ENCODE measurements around the gene FZD2. TPM values are rescaled to one million over a fixed set of nuclear protein-coding genes. Genes with fewer than 3 reads are reported as not detected.

FZD2 gene
- total RNA-seq, 1 experiment from 2014 or later, result 61.8 TPM

GRCh38 chr17:44591206-44591605, 33.9 kb downstream of the FZD2 start:
- H3K4me1 ChIP-seq (replicated peaks; ENCODE audit: insufficient read depth), result peaks cover 22% of the 10 kb centered on the region
- ChIA-PET CTCF (no interaction called here), POLR2A (ENCODE audit: unreplicated experiment) (no interaction called here)
- H3K9me3 ChIP-seq (ENCODE audit: insufficient read depth, low read depth), result no peaks in the 10 kb centered on the region
- intact Hi-C loops (cut with micrococcal nuclease; ENCODE audit: unreplicated experiment), result no loop called here
- H3K27ac ChIP-seq, result no peak overlapping the region
- no peaks in the 10 kb centered on the region for H4K20me1 ChIP-seq (ENCODE audit: insufficient read depth)
- no peak overlapping the region for H3K4me3 ChIP-seq
- TF ChIP-seq EZH2 (IDR thresholded peaks at IDR 0.05; ENCODE audit: low read depth), result no peak
- H3F3A ChIP-seq (ENCODE audit: insufficient read depth, low read depth), result peaks cover 18% of the 10 kb centered on the region
- H3K9me2 ChIP-seq (ENCODE audit: insufficient read depth), result no peaks in the 10 kb centered on the region
- H2AFZ ChIP-seq, result no peak overlapping the region
- BruUV-seq (replicated peaks), result no TSS peak
- H3K36me3 ChIP-seq (ENCODE audit: low read depth), result no peaks in the 10 kb centered on the region
- no peak for DNase-seq
- no peak overlapping the region for H3K4me2 ChIP-seq
- H3K79me2 ChIP-seq (ENCODE audit: low read depth), result no peaks in the 10 kb centered on the region
- H3K27me3 ChIP-seq (ENCODE audit: insufficient read depth, low read depth), result no peaks in the 10 kb centered on the region

DNA sequence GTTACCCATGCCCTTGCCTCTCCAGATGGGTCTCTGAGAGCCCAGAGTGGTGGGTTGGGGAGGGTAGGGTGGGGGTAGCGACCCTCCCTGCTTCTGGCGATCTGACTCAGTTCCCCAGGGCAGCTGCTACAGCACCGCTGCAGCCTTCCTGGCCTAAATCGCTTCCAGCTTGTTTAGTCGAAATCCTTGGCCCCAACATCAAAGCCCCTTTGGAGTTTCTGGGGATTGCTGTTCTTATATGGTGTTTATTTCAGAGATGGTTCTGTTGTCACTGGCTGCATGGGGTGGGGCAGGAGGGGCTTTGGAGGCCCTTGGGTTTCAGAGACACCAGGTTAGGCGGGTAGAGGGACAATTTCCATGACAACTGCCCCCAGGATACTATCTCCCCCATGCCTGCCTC, 35.9 kb downstream of the FZD2 start:
- Histone ChIP-seq H3F3A (ENCODE audit: insufficient read depth, low read depth) (peaks cover 11% of the 10 kb centered on the region; the same call in 1 of the 2 replicates), H3K79me2 (ENCODE audit: low read depth) (no peaks in the 10 kb centered on the region), H2AFZ (no peak overlapping the region), H3K9me2 (ENCODE audit: insufficient read depth) (no peaks in the 10 kb centered on the region), H3K27me3 (ENCODE audit: insufficient read depth, low read depth) (no peaks in the 10 kb centered on the region), H4K20me1 (ENCODE audit: insufficient read depth) (no peaks in the 10 kb centered on the region), H3K4me2 (no peak overlapping the region), H3K27ac (no peak overlapping the region), H3K9me3 (ENCODE audit: insufficient read depth, low read depth) (no peaks in the 10 kb centered on the region), H3K36me3 (ENCODE audit: low read depth) (no peaks in the 10 kb centered on the region), H3K4me3 (no peak overlapping the region), H3K4me1 (replicated peaks; ENCODE audit: insufficient read depth) (peaks cover 3% of the 10 kb centered on the region)
- POLR2A ChIA-PET (ENCODE audit: unreplicated experiment), result no interaction called here
- no TSS peak for BruUV-seq (replicated peaks)
- CTCF ChIA-PET, result no interaction called here
- TF ChIP-seq CTCF (conservative IDR thresholded peaks at IDR 0.05) (no peak), EZH2 (IDR thresholded peaks at IDR 0.05; ENCODE audit: low read depth) (no peak)
- DNase-seq, result no peak
- intact Hi-C loops (cut with micrococcal nuclease; ENCODE audit: unreplicated experiment), result no loop called here

DNA sequence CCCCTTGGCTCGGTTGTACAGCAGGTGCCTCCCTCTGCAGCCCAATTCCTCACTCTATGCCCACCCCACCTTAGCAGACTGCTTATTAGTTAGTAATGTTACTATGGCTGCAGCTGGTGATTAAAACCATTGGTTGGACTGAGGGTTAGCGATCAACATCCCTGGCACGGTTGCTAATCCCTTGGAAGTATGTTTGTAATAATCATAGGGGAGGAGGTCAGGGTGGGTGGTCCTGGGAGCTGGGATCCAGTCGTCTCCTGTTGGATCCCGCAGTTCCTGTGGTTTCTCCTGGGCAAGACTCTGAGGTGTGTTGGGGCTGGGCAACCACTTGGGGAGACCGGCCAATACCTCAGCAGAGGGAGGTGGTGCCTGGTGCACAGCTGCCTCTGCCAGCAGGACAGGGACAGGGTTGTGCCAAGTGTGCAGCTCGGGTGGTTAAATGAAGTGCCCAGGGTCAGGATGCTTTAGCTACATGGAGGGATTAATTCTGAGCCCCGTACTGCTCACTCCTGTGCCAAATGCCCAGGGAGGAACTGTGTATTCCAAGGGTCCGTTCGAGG, 38.0 kb downstream of the FZD2 start:
- ChIA-PET POLR2A (ENCODE audit: unreplicated experiment) (no interaction called here), CTCF (no interaction called here)
- Histone ChIP-seq H3K4me3 (no peak overlapping the region), H3K36me3 (ENCODE audit: low read depth) (no peaks in the 10 kb centered on the region), H3K27ac (no peak overlapping the region), H2AFZ (no peak overlapping the region), H3K4me2 (no peak overlapping the region), H3K4me1 (replicated peaks; ENCODE audit: insufficient read depth) (peaks cover 22% of the 10 kb centered on the region), H3K9me3 (ENCODE audit: insufficient read depth, low read depth) (no peaks in the 10 kb centered on the region), H3K79me2 (ENCODE audit: low read depth) (no peaks in the 10 kb centered on the region), H3K9me2 (ENCODE audit: insufficient read depth) (no peaks in the 10 kb centered on the region), H4K20me1 (ENCODE audit: insufficient read depth) (no peaks in the 10 kb centered on the region), H3F3A (ENCODE audit: insufficient read depth, low read depth) (peaks cover 5% of the 10 kb centered on the region; the same call in 1 of the 2 replicates), H3K27me3 (ENCODE audit: insufficient read depth, low read depth) (no peaks in the 10 kb centered on the region)
- intact Hi-C loops (cut with micrococcal nuclease; ENCODE audit: unreplicated experiment), result no loop called here
- BruUV-seq (replicated peaks), result no TSS peak
- DNase-seq, result no peak
- TF ChIP-seq CTCF (conservative IDR thresholded peaks at IDR 0.05) (no peak), EZH2 (IDR thresholded peaks at IDR 0.05; ENCODE audit: low read depth) (no peak)

DNA sequence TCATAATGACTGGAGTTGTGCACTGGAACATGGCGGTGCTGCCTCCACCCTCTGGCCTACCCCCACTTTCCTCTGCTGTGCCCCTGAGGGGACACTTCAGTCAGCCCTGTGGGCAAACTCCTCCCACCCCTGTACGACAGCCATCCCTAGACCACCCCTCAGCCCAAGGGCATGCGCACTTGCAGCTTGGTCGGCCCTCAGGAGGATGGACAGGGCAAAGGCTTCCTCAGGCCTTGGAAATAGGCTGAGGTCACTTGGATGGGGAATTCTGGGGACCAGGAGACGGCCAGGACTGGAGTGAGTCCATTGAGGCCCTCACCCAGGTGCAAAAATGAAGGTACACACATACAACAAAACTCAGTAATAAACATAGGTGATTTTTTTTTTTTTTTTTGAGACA, 41.0 kb downstream of the FZD2 start:
- POLR2A ChIA-PET (ENCODE audit: unreplicated experiment), result no interaction called here
- Histone ChIP-seq H3K4me1 (replicated peaks; ENCODE audit: insufficient read depth) (peaks cover 23% of the 10 kb centered on the region), H3K27me3 (ENCODE audit: insufficient read depth, low read depth) (no peaks in the 10 kb centered on the region), H3K4me2 (no peak overlapping the region), H3K4me3 (no peak overlapping the region), H3K36me3 (ENCODE audit: low read depth) (no peaks in the 10 kb centered on the region), H3F3A (ENCODE audit: insufficient read depth, low read depth) (no peaks in the 10 kb centered on the region; the same call in 1 of the 2 replicates), H3K27ac (no peak overlapping the region), H2AFZ (no peak overlapping the region), H3K79me2 (ENCODE audit: low read depth) (no peaks in the 10 kb centered on the region), H4K20me1 (ENCODE audit: insufficient read depth) (no peaks in the 10 kb centered on the region), H3K9me3 (ENCODE audit: insufficient read depth, low read depth) (no peaks in the 10 kb centered on the region), H3K9me2 (ENCODE audit: insufficient read depth) (no peaks in the 10 kb centered on the region)
- no peak for DNase-seq
- no peak for TF ChIP-seq CTCF (conservative IDR thresholded peaks at IDR 0.05)
- TF ChIP-seq EZH2 (IDR thresholded peaks at IDR 0.05; ENCODE audit: low read depth), result no peak
- CTCF ChIA-PET, result no interaction called here
- intact Hi-C loops (cut with micrococcal nuclease; ENCODE audit: unreplicated experiment), result no loop called here
- BruUV-seq (replicated peaks), result no TSS peak
